Measurements from ENCODE around the gene ZNF219. TPM values are rescaled to one million over a fixed set of nuclear protein-coding genes. Genes with fewer than 3 reads are reported as not detected.

The ZNF219 gene
- total RNA-seq, 2 donors from 2014 or later = 43.4 to 59.6 TPM

DNA sequence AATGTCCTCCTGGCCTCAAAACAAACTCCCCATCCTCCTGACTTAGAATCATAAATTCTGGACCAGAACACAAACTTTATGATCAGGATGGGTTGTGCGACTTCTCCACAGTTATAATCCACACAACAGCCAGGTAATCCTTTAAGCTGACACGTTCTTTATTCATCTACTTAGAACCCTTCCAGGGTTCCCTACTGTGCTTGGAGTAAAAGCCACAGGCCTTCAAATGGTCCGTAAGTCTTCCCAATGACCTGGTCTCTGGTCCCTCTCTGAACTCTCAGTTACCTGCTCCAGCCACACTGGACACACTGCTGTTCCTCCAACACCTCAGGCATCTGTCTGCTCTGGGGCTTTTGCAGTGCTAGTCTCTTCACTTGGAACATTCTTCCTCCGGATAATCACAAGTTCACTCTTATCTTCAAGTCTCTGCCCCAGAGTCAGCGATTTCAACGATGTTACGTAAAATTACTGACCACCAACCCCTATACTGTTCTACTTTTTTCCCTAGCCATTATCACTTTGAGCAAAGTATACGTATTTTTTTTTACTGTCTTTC lies 58.0 kb downstream of the ZNF219 start:
- Mint-ChIP-seq H3K27ac (no peak overlapping the region), H3K9me3 (no peaks in the 10 kb centered on the region), H3K27me3 (ENCODE audit: insufficient read depth) (peaks cover 27% of the 10 kb centered on the region), H3K4me3 (no peak overlapping the region), H3K36me3 (ENCODE audit: low read depth) (no peaks in the 10 kb centered on the region), H3K4me1 (peaks cover 27% of the 10 kb centered on the region)
- WGBS, 2 experiments (ENCODE audit: insufficient coverage in 1 of 2, insufficient read length in 1 of 2) = 79% methylated on average over 7 to 8 of the region's 8 CpGs
- no peak overlapping the region for H3K27ac ChIP-seq (ENCODE audit: low read depth, low read length)
- H3K4me3 ChIP-seq (ENCODE audit: low read length) = no peak overlapping the region
- H3K9me3 ChIP-seq (ENCODE audit: control insufficient read depth, low read length) = no peaks in the 10 kb centered on the region
- TF ChIP-seq, protein P1, sequence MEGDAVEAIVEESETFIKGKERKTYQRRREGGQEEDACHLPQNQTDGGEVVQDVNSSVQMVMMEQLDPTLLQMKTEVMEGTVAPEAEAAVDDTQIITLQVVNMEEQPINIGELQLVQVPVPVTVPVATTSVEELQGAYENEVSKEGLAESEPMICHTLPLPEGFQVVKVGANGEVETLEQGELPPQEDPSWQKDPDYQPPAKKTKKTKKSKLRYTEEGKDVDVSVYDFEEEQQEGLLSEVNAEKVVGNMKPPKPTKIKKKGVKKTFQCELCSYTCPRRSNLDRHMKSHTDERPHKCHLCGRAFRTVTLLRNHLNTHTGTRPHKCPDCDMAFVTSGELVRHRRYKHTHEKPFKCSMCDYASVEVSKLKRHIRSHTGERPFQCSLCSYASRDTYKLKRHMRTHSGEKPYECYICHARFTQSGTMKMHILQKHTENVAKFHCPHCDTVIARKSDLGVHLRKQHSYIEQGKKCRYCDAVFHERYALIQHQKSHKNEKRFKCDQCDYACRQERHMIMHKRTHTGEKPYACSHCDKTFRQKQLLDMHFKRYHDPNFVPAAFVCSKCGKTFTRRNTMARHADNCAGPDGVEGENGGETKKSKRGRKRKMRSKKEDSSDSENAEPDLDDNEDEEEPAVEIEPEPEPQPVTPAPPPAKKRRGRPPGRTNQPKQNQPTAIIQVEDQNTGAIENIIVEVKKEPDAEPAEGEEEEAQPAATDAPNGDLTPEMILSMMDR (conservative IDR thresholded peaks at IDR 0.05) = no peak
- no peaks in the 10 kb centered on the region for H3K36me3 ChIP-seq (ENCODE audit: control insufficient read depth, insufficient read depth, low read length)
- H3K9ac ChIP-seq (ENCODE audit: extremely low read depth, low read length, poor library complexity, severe bottlenecking) = no peak overlapping the region
- DNase-seq = no peak
- H3K27me3 ChIP-seq (ENCODE audit: control insufficient read depth, insufficient read depth, low read length, poor library complexity, severe bottlenecking) = peaks cover 8% of the 10 kb centered on the region
- H3K4me1 ChIP-seq (ENCODE audit: control insufficient read depth, insufficient read depth, low read length) = peaks cover 4% of the 10 kb centered on the region

Other genes with a start within 250 kb of the ZNF219 start
- gene RNASE3, start 207.3 kb downstream of the ZNF219 start, total RNA-seq = not detected
- not detected for gene RNASE2, start 143.2 kb downstream of the ZNF219 start, total RNA-seq
- gene METTL17, start 108.7 kb downstream of the ZNF219 start, total RNA-seq = 10 to 100 TPM; 65.1 to 80.2 TPM
- under 1 TPM; 0.35 to 0.46 TPM for gene SLC39A2, start 99.4 kb downstream of the ZNF219 start, total RNA-seq
- 10 to 100 TPM; 46.3 to 52.8 TPM for gene NDRG2, start 73.6 kb downstream of the ZNF219 start, total RNA-seq
- gene TPPP2, start 68.4 kb downstream of the ZNF219 start, total RNA-seq = 1 to 10 TPM in 1 of 2 donors, under 1 TPM in 1; 0.73 to 1.7 TPM
- not detected for gene RNASE13, start 63.8 kb downstream of the ZNF219 start, total RNA-seq
- gene RNASE7, start 56.3 kb downstream of the ZNF219 start, total RNA-seq = not detected
- gene RNASE8, start 40.8 kb downstream of the ZNF219 start, total RNA-seq = not detected
- 10 to 100 TPM; 71.1 to 73.5 TPM for gene ARHGEF40, start 28.4 kb downstream of the ZNF219 start, total RNA-seq
- under 1 TPM; 0.40 to 0.49 TPM for gene TMEM253, start 2.4 kb upstream of the ZNF219 start, total RNA-seq
- gene OR5AU1, start 57.4 kb upstream of the ZNF219 start, total RNA-seq = not detected
- 1,000 to 10,000 TPM in 1 of 2 donors, 100 to 1,000 TPM in 1; 751 to 1,003 TPM for gene HNRNPC, start 170.8 kb upstream of the ZNF219 start, total RNA-seq
- under 1 TPM in 1 of 2 donors, not detected in 1; 0.29 TPM for gene RPGRIP1, start 181.4 kb upstream of the ZNF219 start, total RNA-seq

Measured in endodermal cell (in vitro differentiated cells).